Measurements from ENCODE around the gene RGL1. TPM values are rescaled to one million over a fixed set of nuclear protein-coding genes. Genes with fewer than 3 reads are reported as not detected.
"Not testable (repeated sequence)": the region's sequence is repeated elsewhere in the genome, so short reads cannot be mapped to it uniquely, and the experiment has no call there.

The RGL1 gene
- 2.3 TPM for polyA plus RNA-seq (2012; ENCODE audit: insufficient read depth, insufficient read length)

DNA sequence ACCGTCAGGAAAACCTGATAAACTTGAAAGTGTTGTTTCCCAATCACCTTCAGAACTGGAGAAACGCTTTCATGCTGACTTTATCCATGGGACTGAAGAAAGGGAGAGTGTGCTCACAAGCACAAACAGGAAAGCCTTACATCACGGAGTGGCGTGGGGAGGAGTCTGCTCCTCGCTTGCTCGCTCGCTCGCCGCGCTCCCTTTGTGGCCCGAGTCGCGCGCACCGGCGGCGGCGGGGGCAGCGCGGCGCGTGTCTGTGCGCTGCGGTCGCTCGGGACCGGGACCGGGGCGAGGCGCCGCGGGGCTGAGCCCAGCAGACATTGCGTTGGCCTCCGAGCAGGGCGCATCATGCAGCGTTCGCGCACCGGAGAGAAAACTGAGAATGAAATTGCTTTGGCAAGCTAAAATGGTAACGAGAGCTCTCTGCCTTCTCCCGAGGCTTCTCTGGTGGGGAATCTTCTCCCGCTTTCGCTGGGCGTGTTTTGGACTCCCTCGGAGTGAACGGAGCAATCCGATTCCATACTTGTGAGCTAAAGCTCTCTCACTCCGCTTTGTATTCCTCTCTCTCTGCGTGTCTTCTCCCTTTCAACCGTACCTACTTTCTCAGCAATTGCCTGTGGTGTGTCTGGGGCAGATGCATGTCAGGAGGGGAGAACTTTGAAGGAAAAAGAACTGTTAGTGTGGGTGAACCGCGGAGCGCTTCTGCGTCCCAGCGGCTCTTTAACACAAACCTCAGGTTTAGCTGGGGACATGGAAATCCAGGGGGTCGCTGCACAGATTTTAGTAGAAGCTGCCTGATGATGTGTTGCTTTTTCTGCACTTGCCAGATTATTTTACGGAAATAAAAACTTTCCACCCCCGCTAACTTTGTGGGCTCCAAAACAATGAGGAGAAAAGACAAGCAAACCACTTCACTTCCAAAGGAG, at the start of gene RGL1:
RGL1 (plus strand) TSS at position 205 of the 926 bp plus-strand sequence; CDS start at position 383, 178 bp downstream.
- peak; percentile 32 for DNase-seq (ENCODE audit: low read depth, low spot score)
- H3K4me3 ChIP-seq (ENCODE audit: low read length), result peak within 1 kb of the TSS; percentile 56

- no peak for DNase-seq (ENCODE audit: low read depth, low spot score)
- no peak overlapping the region for H3K4me3 ChIP-seq (ENCODE audit: low read length)
Observed at GRCh38 chr1:183756326-183756725, 48.6 kb upstream of the RGL1 start.

GRCh38 chr1:183757061-183757460, 47.9 kb upstream of the RGL1 start:
- no peak for DNase-seq (ENCODE audit: low read depth, low spot score)
- H3K4me3 ChIP-seq (ENCODE audit: low read length), result no peak overlapping the region

DNA sequence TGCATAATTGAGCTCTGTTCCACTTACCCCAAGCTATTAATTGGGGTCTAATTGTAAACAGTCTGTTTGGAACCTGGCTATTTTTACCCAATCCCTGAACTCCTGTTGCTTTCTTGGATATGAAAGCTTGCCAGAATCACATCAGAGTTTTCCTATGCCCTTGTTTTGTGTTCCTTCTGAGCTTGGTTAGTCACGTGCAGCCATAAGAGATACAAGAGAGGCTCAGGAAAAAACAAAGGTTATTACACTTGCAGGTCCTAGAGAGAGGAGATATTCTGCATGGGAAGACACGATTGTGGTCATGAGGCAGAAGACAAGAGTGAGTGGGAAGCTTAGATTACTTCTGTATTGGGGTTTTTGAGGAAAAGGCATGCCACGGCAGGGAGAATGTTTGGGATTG, 46.0 kb upstream of the RGL1 start:
- no peak overlapping the region for H3K4me3 ChIP-seq (ENCODE audit: low read length)
- DNase-seq (ENCODE audit: low read depth, low spot score), result no peak

- DNase-seq (ENCODE audit: low read depth, low spot score), result no peak
- H3K4me3 ChIP-seq (ENCODE audit: low read length), result no peak overlapping the region
Observed at GRCh38 chr1:183760661-183761060, 44.3 kb upstream of the RGL1 start.

- DNase-seq (ENCODE audit: low read depth, low spot score), result no peak
- H3K4me3 ChIP-seq (ENCODE audit: low read length), result no peak overlapping the region
Observed at GRCh38 chr1:183761871-183762270, 43.0 kb upstream of the RGL1 start.

DNA sequence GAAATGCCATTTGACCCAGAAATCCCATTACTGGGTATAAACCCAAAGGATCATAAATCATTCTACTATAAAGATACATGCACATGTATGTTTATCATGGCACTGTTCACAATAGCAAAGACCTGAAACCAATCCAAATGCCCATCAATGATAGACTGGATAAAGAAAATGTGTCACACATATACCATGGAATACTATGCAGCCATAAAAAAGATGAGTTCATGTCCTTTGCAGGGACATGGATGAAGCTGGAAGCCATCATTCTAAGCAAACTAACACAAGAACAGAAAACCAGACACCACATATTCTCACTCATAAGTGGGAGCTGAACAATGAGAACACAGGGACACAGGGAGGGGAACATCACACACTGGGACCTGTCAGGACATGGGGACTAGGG, 42.1 kb upstream of the RGL1 start:
- not testable (repeated sequence) for DNase-seq (ENCODE audit: low read depth, low spot score)

GRCh38 chr1:183764981-183765380, 39.9 kb upstream of the RGL1 start:
- DNase-seq (ENCODE audit: low read depth, low spot score), result no peak

More for the DNA sequence above, 42.1 kb upstream of the RGL1 start:
- H3K4me3 ChIP-seq (ENCODE audit: low read length), result not testable (repeated sequence)

GRCh38 chr1:183769956-183770815, 34.7 kb upstream of the RGL1 start:
- H3K4me3 ChIP-seq (ENCODE audit: low read length), result no peak overlapping the region
- DNase-seq (ENCODE audit: low read depth, low spot score), result no peak

More at GRCh38 chr1:183764981-183765380, 39.9 kb upstream of the RGL1 start:
- H3K4me3 ChIP-seq (ENCODE audit: low read length), result no peak overlapping the region

DNA sequence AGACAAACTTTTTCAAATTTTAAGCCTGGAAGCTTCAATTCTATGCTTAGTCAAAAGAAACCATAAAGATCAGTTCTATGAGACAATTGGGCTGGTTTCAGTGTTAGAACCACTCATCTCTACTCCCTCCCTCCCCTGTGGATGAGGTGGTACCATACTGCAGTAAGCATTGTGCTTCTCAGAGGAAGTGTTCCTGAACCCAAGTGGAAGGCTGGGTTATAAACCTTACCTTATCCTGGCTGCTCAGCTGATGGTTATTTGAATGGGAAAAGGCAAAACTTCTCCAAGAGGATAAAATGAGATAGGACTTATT, 34.1 kb upstream of the RGL1 start:
- H3K4me3 ChIP-seq (ENCODE audit: low read length), result no peak overlapping the region
- no peak for DNase-seq (ENCODE audit: low read depth, low spot score)

DNA sequence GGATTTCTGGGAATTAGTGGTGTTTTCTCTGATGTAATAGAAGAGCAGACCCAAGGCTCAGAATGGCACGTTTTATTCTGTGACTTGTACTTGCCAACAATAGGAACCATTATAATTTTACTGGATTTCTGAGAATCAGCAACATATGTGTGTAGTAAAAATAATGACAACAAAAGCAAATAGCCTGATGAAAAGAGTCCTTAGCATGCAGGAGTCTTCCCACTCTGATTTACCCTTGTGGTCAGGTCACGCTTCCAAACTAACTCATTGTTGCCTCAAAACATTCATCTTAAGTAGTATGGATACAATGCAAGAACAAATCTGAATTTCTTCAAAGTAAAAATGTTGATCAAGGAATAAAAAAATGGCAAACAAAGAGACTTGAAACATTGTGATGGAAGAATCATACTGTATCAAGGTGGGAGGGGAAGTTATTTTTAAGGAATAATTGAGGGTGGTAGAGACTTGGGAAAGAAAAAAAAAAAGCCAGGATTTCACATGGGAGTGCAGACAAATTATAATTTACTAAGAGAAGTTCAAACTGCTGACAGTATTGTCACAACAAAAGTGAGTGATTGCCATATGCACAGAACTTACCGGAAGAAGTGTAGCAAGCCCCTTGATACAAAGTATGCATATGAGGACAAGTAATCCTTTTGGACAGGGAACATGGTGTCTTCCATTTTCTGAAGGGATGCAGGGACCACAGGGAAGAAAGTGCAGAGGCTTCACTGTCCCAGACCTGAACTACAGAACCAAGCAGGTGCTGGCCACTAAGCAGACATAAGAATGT, 31.2 kb upstream of the RGL1 start:
- no peak for DNase-seq (ENCODE audit: low read depth, low spot score)
- no peak overlapping the region for H3K4me3 ChIP-seq (ENCODE audit: low read length)

DNA sequence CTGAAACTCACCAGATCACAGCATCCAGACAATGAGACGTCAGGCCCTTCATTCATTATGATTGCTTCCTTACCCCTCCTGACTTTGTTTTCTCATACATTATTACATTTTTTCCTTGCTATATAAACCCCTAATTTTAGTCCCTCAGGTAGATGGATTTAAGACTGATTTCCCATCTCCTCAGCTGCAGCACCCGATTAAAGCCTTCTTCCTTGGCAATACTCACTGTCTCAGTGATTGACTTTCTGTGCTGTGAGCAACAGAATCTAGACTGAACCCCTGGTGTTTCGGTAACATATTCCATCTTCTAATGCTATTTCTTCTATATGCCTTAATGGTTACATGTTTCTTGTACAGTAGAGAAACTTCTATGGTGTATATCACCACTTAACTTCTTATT, 30.0 kb upstream of the RGL1 start:
- no peak overlapping the region for H3K4me3 ChIP-seq (ENCODE audit: low read length)
- DNase-seq (ENCODE audit: low read depth, low spot score), result no peak

DNA sequence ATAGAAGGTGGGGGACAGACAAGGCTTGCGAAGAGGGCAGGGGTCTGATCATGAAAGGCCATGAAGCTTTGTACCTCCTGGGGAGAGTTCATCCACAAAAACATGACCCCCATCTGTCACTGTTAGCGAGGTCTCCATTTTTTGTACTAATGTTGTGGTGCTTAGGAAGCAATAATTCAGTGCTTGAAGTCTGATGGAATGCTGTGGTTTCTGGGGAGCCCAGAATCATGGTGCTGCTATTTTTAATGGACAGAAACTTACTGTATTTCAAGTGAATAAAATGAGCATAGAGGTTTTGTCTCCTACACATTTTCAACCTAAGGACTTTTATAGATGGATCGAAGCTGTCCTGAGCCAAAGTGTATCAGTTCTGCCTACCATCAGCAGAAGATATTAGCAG, 28.2 kb upstream of the RGL1 start:
- no peak for DNase-seq (ENCODE audit: low read depth, low spot score)
- no peak overlapping the region for H3K4me3 ChIP-seq (ENCODE audit: low read length)

DNA sequence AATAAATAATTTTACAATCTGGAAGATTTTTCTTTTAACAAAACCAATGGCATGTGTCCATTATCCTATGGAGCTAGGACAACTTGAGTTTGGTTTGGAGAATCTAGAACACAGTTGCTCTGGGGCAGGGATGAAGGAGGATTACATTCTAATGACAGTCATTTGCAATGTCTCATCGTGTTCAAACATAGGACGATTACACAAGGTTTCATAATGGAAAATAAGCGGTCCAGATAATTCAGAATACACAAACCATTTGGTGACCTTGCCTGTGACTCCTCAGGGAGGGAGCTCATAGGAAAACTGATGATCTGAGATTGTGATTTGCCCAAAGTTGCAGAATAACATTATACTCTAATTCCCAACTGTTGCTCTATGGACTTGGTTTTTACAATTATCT, 27.6 kb upstream of the RGL1 start:
- no peak for DNase-seq (ENCODE audit: low read depth, low spot score)

GRCh38 chr1:183778045-183778444, 26.9 kb upstream of the RGL1 start:
- peak; percentile 54 for DNase-seq (ENCODE audit: low read depth, low spot score)

More for the DNA sequence above, 27.6 kb upstream of the RGL1 start:
- no peak overlapping the region for H3K4me3 ChIP-seq (ENCODE audit: low read length)

GRCh38 chr1:183778568-183779433, 26.1 kb upstream of the RGL1 start:
- no peak for DNase-seq (ENCODE audit: low read depth, low spot score)
- no peak overlapping the region for H3K4me3 ChIP-seq (ENCODE audit: low read length)

More at GRCh38 chr1:183778045-183778444, 26.9 kb upstream of the RGL1 start:
- H3K4me3 ChIP-seq (ENCODE audit: low read length), result no peak overlapping the region

DNA sequence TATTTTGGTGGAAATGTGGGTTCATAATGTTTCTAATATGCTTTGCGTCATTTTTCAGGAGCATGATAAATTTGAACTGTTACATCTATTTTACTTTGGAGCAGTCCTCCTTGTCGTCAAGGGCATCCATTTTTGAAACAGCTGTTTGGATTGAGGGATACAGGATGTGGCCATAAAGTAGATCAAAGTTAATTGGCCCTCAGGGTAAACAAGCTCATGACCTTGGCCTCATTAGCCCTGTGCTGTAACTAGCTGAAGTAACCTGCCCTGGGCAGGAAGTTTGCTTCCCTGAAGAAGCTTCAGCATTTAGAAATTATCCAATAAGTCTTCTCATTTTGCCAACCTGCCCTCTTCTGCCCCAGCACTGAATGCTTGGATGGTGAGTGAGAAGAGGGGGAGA, 24.8 kb upstream of the RGL1 start:
- H3K4me3 ChIP-seq (ENCODE audit: low read length), result no peak overlapping the region
- DNase-seq (ENCODE audit: low read depth, low spot score), result no peak

GRCh38 chr1:183780757-183781156, 24.2 kb upstream of the RGL1 start:
- no peak for DNase-seq (ENCODE audit: low read depth, low spot score)
- H3K4me3 ChIP-seq (ENCODE audit: low read length), result no peak overlapping the region
